HCT116 (cell line): Measurements from ENCODE around the gene FAM162B.

Source experiments
- CBX3 ChIP-seq: IDR thresholded peaks from 2 replicates; pipeline ENCODE4 v1.6.1; 2012; ENCODE audit warnings: low read depth
- CTCF ChIP-seq, 3 experiments: fragments of 200-600 bp in 1 of 3; sonication (generic) in 1 of 3; IDR thresholded peaks in 2 of 3; conservative IDR thresholded peaks in 1 of 3; 2 replicates each; pipeline ENCODE4 v1.5.1; 2012 to 2017; ENCODE audit warnings: low read depth in 2 of 3, low read length in 2 of 3, antibody characterized with exemption in 1 of 3, borderline replicate concordance in 1 of 3, control low read depth in 1 of 3, mild to moderate bottlenecking in 1 of 3, mixed read lengths in 1 of 3, mixed run types in 1 of 3, moderate library complexity in 1 of 3; ENCODE audit not compliant: insufficient read depth in 1 of 3
- EGR1 ChIP-seq: IDR thresholded peaks from 2 replicates; pipeline ENCODE4 v1.6.1; 2012; ENCODE audit warnings: low read depth
- EZH2 ChIP-seq: fragments of 200-600 bp; sonication (generic); IDR thresholded peaks from 2 replicates; pipeline ENCODE4 v1.6.1; 2017; ENCODE audit warnings: antibody characterized with exemption, mixed run types
- EZH2phosphoT487 ChIP-seq: fragments of 200-600 bp; IDR thresholded peaks from 2 replicates; pipeline ENCODE4 v1.6.1; 2018; ENCODE audit warnings: antibody characterized with exemption, borderline replicate concordance
- FOSL1 ChIP-seq: IDR thresholded peaks from 2 replicates; pipeline ENCODE4 v1.6.1; 2012; ENCODE audit warnings: low read depth
- JUND ChIP-seq: IDR thresholded peaks from 2 replicates; pipeline ENCODE4 v1.6.1; 2012
- POLR2A ChIP-seq: IDR thresholded peaks from 2 replicates; pipeline ENCODE4 v1.7.0; 2011; ENCODE audit warnings: borderline replicate concordance; ENCODE audit not compliant: insufficient read depth, insufficient read length; ENCODE audit errors: extremely low read depth
- POLR2AphosphoS5 ChIP-seq: IDR thresholded peaks from 2 replicates; pipeline ENCODE4 v1.6.1; 2011; ENCODE audit warnings: mild to moderate bottlenecking, low read depth, low read length, moderate library complexity
- RAD21 ChIP-seq: IDR thresholded peaks from 2 replicates; pipeline ENCODE4 v1.6.1; 2012; ENCODE audit warnings: low read depth, mild to moderate bottlenecking
- SP1 ChIP-seq: IDR thresholded peaks from 2 replicates; pipeline ENCODE4 v1.6.1; 2012; ENCODE audit warnings: low read depth
- TCF7L2 ChIP-seq: IDR thresholded peaks from 2 replicates; pipeline ENCODE4 v1.7.0; 2011; ENCODE audit warnings: borderline replicate concordance, inconsistent platforms; ENCODE audit not compliant: insufficient read depth, insufficient read length; ENCODE audit errors: extremely low read depth
- ZNF274 ChIP-seq: fragments of 200-500 bp; sonication (Bioruptor generic); IDR thresholded peaks from 2 replicates; pipeline ENCODE4 v1.6.1; 2014; ENCODE audit warnings: mild to moderate bottlenecking, low read depth, low read length, inconsistent platforms
- TF ChIP-seq, protein P1 (sequence below): IDR thresholded peaks from 2 replicates; pipeline ENCODE4 v1.6.1; 2011; ENCODE audit warnings: mild to moderate bottlenecking, low read length, moderate library complexity; ENCODE audit not compliant: insufficient replicate concordance; ENCODE audit errors: extremely low read depth

DNA sequence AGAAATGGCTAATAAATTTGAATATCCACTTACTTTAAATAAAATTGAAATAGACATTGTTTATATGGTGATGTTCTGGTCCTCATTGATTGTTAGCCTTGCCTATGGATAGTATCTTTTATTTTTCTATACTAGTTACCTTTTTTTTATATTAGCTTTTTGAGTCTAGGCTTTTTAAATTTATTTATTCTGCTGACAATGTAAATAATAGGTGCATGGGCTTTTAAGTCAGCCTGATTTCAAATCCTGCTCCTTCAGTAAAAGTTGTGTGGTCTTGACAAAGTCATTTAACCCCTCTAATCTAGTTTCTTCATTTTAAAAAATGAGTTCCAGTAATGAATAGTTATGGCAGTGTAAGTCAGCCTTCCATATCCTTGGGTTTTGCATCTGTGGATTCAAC is 38.6 kb downstream of the FAM162B start:
- no peak for TF ChIP-seq CTCF (IDR thresholded peaks at IDR 0.05 in 2 of 3, conservative IDR thresholded peaks at IDR 0.05 in 1 of 3; ENCODE audit: borderline replicate concordance in 1 of 3, insufficient read depth in 1 of 3, low read depth in 2 of 3, low read length in 2 of 3)
- no peak for TF ChIP-seq POLR2A
- no peak for TF ChIP-seq TCF7L2
- TF ChIP-seq RAD21: no peak
- no peak for TF ChIP-seq POLR2AphosphoS5
- TF ChIP-seq ZNF274: no peak
- no peak for TF ChIP-seq EZH2
- TF ChIP-seq EZH2phosphoT487: no peak
- no peak for TF ChIP-seq JUND
- TF ChIP-seq FOSL1: no peak
- no peak for TF ChIP-seq EGR1
- no peak for TF ChIP-seq SP1
- TF ChIP-seq, protein P1, sequence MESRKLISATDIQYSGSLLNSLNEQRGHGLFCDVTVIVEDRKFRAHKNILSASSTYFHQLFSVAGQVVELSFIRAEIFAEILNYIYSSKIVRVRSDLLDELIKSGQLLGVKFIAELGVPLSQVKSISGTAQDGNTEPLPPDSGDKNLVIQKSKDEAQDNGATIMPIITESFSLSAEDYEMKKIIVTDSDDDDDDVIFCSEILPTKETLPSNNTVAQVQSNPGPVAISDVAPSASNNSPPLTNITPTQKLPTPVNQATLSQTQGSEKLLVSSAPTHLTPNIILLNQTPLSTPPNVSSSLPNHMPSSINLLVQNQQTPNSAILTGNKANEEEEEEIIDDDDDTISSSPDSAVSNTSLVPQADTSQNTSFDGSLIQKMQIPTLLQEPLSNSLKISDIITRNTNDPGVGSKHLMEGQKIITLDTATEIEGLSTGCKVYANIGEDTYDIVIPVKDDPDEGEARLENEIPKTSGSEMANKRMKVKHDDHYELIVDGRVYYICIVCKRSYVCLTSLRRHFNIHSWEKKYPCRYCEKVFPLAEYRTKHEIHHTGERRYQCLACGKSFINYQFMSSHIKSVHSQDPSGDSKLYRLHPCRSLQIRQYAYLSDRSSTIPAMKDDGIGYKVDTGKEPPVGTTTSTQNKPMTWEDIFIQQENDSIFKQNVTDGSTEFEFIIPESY: no peak
- no peak for TF ChIP-seq CBX3
